Activated T-cell treated with anti-CD3 and anti-CD28 coated beads, Interleukin-2, amount 50 U/mL, for 4 hours (primary cell): ENCODE data around the gene TIMM8B. TPM values are rescaled to one million over a fixed set of nuclear protein-coding genes. Genes with fewer than 3 reads are reported as not detected.

Experiments used
- ATAC-seq, 2 donors: fragments of 200-7000 bp; cut with Tn5 transposase; one replicate each; pipeline ENCODE4 v1.10.0; 2021
- DNase-seq: peaks from one replicate; pipeline ENCODE4 v3.0.0-alpha.2; 2020
- H3K27me3 Mint-ChIP-seq: one replicate; pipeline ENCODE4 v1.8.0; 2021; ENCODE audit warnings: low read depth, mixed read lengths
- H3K36me3 Mint-ChIP-seq: one replicate; pipeline ENCODE4 v1.8.0; 2022; ENCODE audit warnings: mixed read lengths; ENCODE audit not compliant: insufficient read depth
- H3K4me1 Mint-ChIP-seq: one replicate; pipeline ENCODE4 v1.8.0; 2021; ENCODE audit warnings: low read depth, mixed read lengths
- H3K4me3 Mint-ChIP-seq: one replicate; pipeline ENCODE4 v1.8.0; 2021; ENCODE audit warnings: mild to moderate bottlenecking, moderate library complexity, mixed read lengths
- H3K9me3 Mint-ChIP-seq: one replicate; pipeline ENCODE4 v1.8.0; 2021; ENCODE audit warnings: mixed read lengths
- total RNA-seq, 3 donors: library from RNA; stranded (reverse); gene quantifications; one replicate each; pipeline ENCODE4 v1.2.1, GENCODE V29; 2021

The TIMM8B gene, protein sequence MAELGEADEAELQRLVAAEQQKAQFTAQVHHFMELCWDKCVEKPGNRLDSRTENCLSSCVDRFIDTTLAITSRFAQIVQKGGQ
- total RNA-seq: 10 to 100 TPM; 72.6 to 90.8 (median 83.0) TPM

DNA sequence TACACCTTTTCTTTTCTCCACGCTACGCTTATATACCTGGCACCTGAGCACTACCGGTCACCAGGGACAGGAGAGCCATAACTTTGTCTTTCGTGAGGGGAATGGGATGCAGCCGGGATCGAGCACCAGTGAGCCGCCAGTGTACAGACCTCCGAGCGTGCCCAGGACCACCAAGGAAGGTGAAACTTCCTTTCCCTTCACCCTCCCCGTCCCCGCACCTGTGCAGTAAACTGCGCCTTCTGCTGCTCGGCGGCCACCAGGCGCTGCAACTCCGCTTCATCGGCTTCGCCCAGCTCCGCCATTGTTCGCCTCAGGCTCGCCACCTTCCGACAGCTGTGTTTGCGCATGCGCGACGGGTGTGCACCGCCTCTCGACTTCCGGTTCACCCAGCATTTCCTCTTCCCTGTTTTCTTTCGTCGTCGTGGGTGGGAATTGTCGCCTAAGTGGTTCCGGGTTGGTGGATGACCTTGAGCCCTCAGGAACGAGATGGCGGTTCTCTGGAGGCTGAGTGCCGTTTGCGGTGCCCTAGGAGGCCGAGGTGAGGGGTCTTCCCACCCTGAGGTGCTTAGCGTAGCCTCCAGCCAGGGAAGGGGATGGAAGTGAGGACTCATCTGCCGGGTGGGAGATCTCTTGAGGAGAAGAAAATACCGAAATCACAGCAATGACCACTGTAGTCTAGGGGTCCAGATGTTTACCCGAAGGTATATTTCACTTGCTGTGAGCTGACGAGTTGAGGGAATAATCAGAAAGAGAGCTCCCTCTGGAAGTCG is at the start of gene TIMM8B, which contains the start of gene SDHD:
Gene TIMM8B, minus strand, starts transcription at position 335 of the 770 bp plus-strand sequence. Its CDS starts 33 bp downstream, at position 302.
Gene SDHD, plus strand, starts transcription at position 452 of the 770 bp plus-strand sequence. Its CDS starts 35 bp downstream, at position 487.
- ATAC-seq (peak; percentile 89 to 92), DNase-seq (peak; percentile 92)
- H3K4me3 Mint-ChIP-seq: peak within 1 kb of the TSS; percentile 99
- H3K9me3 Mint-ChIP-seq: no peaks in the 10 kb centered on the region
- H3K4me1 Mint-ChIP-seq: peaks cover 54% of the 10 kb centered on the region
- H3K27me3 Mint-ChIP-seq: no peaks in the 10 kb centered on the region
- peaks cover 67% of the 10 kb centered on the region for H3K36me3 Mint-ChIP-seq

DNA sequence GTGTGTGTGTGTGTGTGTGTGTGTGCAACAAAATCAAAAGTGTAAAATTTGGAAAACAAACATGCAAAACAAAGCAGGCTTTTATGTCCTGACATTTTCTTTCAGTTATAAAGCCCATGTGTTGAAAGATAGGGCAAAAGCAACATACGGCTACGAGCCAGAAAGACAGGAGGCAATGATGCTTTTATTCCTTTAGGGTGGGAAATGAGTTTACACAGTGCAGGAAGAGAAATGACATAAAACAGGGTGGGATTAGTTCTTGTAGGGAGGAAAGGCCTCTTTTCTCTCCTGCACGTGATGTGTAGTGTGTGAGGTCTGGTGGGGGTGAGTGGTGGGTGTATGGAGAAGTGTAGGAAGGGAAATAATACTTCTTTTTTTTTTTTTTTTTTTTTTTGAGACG is 47.9 kb upstream of the TIMM8B start:
- Mint-ChIP-seq H3K4me3 (no peak overlapping the region), H3K36me3 (peaks cover 2% of the 10 kb centered on the region), H3K4me1 (no peaks in the 10 kb centered on the region), H3K9me3 (no peaks in the 10 kb centered on the region), H3K27me3 (no peaks in the 10 kb centered on the region)
- ATAC-seq (no peak), DNase-seq (no peak)

DNA sequence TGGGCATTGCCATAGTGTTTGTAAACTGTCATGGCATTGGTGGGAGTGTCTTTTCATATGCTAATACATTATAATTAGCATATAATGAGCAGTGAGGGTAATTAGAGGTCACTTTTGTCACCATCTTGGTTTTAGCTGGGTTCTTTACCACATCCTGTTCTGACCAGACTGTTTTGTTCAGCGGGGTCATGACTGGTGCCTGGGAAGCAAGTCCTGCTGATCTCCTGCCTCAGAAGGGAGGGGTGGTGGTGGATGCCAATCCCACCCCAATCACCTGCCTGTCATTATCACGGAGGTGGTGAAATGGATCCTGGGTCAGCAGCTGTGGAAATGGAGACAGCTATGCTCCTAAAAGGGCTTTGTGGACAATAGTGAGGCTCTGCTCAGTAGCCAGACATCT is 46.2 kb upstream of the TIMM8B start:
- peaks cover 2% of the 10 kb centered on the region for H3K36me3 Mint-ChIP-seq
- ATAC-seq: no peak
- no peak for DNase-seq
- H3K27me3 Mint-ChIP-seq: no peaks in the 10 kb centered on the region
- H3K4me1 Mint-ChIP-seq: no peaks in the 10 kb centered on the region
- no peaks in the 10 kb centered on the region for H3K9me3 Mint-ChIP-seq
- H3K4me3 Mint-ChIP-seq: no peak overlapping the region

DNA sequence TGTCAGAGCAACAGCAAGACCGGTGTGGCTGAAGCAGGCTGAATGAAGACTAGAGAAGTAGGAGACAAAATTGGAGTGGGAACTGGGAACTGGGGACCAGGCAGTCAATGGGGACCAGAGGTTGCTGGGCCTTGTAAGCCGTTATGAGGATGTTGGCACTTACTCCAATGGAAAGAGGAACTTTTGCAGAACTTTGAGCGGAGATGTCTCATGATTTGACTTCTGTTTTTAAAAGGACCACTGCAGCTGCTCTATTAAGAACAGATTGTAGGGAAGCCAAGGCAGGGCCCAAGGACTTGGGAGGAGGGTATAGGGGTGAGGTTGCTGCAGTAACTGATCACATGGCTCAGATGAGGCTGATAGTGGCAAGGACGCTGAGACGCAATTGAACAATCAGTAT is 43.1 kb upstream of the TIMM8B start:
- H3K4me3 Mint-ChIP-seq: no peak overlapping the region
- no peaks in the 10 kb centered on the region for H3K4me1 Mint-ChIP-seq
- no peak for ATAC-seq
- no peak for DNase-seq
- peaks cover 6% of the 10 kb centered on the region for H3K36me3 Mint-ChIP-seq
- no peaks in the 10 kb centered on the region for H3K27me3 Mint-ChIP-seq
- no peaks in the 10 kb centered on the region for H3K9me3 Mint-ChIP-seq

DNA sequence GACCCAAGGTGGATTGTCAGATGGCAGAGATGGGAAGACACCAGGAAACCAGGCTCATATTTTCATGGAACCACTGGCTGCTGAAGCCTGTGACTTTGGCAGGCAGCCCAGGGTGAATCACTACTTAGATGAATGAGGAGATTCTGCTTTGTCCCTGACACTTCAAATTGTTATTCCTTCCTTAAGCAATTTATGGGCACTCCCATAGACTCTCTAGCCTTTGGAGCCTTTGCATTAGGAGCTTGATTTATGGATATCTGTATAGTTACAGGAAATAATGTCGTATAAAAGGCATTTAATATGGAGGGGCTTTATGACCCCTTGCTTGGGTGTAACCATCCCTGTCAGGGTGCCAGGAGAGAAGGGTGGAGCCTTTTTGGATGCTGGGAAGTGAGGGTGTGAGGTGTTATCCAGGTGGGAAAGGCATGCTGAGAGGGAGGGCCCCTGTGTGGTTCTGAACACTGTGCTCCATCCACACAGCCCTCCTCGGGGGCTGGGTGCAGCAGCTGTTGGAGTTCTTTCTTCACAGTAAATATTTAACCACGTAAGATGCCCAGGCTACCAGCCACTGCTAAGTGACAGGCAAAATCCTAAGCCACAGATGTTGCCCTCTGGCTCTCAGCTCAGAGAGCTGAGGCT is 42.0 kb upstream of the TIMM8B start:
- H3K4me1 Mint-ChIP-seq: no peaks in the 10 kb centered on the region

DNA sequence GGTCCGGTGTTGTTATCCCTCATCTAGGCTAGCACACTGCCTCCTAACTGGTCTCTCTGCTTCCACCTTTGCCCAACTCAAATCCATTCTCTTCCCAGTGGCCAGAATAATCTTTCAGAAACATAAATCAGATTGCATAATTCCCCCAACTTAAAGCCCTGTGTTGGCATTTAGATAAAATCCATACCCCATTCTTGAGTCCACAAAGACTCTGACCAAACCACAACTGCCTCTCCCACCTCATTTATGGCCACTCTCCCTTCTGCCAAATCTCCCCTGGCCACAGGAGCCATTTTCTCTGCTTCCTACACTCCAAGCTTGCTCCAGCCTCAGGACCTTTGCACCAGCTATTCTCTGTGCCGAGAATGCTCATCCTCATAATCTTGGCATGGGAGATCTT is 40.5 kb upstream of the TIMM8B start:
- H3K4me1 Mint-ChIP-seq: no peaks in the 10 kb centered on the region
- H3K4me3 Mint-ChIP-seq: no peak overlapping the region
- no peak for ATAC-seq
- peaks cover 8% of the 10 kb centered on the region for H3K36me3 Mint-ChIP-seq
- H3K27me3 Mint-ChIP-seq: no peaks in the 10 kb centered on the region
- no peaks in the 10 kb centered on the region for H3K9me3 Mint-ChIP-seq
- no peak for DNase-seq

More for the DNA sequence above, 42.0 kb upstream of the TIMM8B start:
- no peak overlapping the region for H3K4me3 Mint-ChIP-seq
- no peaks in the 10 kb centered on the region for H3K27me3 Mint-ChIP-seq
- DNase-seq (no peak), ATAC-seq (no peak)
- H3K9me3 Mint-ChIP-seq: no peaks in the 10 kb centered on the region
- peaks cover 6% of the 10 kb centered on the region for H3K36me3 Mint-ChIP-seq

DNA sequence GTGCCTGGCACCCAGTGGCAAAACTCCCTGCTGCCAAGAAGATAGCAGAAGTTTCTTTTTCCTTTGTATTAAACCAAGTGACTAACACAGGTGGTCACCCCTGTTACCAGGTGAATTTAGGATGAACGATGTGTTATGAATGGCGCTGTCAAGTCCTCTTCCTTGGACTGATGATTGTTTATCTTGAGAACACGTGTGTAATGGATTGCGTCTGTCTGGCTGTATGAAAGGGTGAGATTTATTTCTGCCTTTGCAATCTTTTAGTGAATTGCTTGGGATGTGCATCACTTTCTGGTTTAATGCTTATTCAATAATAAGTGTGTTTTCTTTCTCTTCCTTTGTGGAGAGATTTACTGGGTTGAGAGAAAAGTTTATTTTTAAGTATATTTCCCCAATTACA is 36.6 kb upstream of the TIMM8B start:
- ATAC-seq (no peak), DNase-seq (no peak)
- Mint-ChIP-seq H3K4me1 (peaks cover 6% of the 10 kb centered on the region), H3K9me3 (no peaks in the 10 kb centered on the region), H3K4me3 (no peak overlapping the region), H3K27me3 (no peaks in the 10 kb centered on the region), H3K36me3 (peaks cover 10% of the 10 kb centered on the region)

DNA sequence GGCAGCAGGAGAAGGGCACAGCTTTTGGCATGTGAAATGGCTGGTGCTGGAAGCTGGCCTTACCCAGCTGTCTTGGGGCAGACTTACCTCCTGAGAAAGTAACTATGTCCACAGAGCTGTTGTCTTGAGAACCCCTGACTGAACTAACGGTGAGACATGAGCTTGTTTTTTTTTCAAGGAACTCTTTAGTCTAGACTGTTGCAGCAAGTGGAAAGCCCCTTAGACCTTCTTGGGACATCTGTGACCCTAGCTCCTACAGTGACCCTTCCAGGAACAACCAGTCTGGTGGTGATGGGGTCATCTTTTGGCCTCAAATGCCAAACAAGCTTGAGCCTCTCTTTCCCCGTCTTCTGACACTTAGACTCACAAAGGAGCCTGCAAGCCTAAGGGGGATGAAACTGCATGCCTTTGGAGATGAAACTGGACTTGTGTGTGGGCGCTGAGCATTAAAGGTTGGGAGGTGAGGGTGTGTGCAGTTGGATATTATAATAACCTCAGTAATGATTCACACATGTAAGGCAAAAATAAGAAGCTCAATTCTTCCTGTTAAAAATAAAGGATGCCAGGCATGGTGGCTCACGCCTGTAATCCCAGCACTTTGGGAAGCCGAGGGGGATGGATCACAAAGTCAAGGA is 35.5 kb upstream of the TIMM8B start:
- H3K27me3 Mint-ChIP-seq: no peaks in the 10 kb centered on the region

DNA sequence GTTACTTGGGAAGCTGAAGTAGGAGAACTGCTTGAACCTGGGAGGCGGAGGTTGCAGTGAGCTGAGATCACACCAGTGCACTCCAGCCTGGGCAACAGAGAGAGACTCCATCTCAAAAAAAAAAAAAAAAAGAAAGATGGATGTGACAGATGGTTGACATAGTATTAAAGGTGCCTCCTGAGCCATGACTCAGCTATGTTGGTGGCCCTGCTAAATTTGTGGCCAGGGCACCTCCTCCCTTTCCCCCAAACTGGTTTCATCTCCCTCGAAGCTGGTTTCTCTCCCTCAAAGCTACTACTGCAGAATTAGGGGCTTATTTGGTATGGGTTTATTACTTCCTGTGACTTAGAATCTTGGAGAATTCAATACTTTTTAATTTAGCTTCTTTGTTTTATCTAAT is 31.6 kb upstream of the TIMM8B start:
- Mint-ChIP-seq H3K27me3 (no peaks in the 10 kb centered on the region), H3K4me3 (no peak overlapping the region), H3K36me3 (peaks cover 6% of the 10 kb centered on the region), H3K4me1 (peaks cover 11% of the 10 kb centered on the region), H3K9me3 (no peaks in the 10 kb centered on the region)
- no peak for DNase-seq
- ATAC-seq: peak; percentile 30 to 32

More for the DNA sequence above, 35.5 kb upstream of the TIMM8B start:
- ATAC-seq (no peak), DNase-seq (no peak)
- H3K9me3 Mint-ChIP-seq: no peaks in the 10 kb centered on the region
- peaks cover 8% of the 10 kb centered on the region for H3K36me3 Mint-ChIP-seq
- H3K4me1 Mint-ChIP-seq: peaks cover 6% of the 10 kb centered on the region
- no peak overlapping the region for H3K4me3 Mint-ChIP-seq

DNA sequence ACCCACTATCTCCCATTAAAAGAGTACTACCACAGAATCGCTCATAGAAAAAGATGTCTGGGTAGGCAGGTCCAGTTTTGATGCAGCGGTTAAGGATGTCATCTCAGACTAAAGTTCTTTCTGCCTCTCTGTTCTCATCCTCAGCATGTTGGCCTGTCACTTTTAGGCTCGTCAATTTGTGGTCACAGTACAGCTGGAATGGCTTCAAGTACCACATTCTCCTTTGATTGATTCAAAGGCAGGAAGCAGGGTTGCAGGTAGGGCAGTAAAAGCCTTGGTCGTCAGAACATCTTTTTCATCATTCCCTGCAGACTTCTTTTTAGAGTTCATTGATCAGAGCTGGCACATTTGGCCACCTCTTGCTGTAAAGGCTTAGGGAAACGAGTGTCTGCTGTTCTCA is 28.8 kb upstream of the TIMM8B start:
- no peak for ATAC-seq
- Mint-ChIP-seq H3K27me3 (no peaks in the 10 kb centered on the region), H3K4me3 (no peak overlapping the region), H3K36me3 (peaks cover 5% of the 10 kb centered on the region), H3K9me3 (no peaks in the 10 kb centered on the region), H3K4me1 (peaks cover 8% of the 10 kb centered on the region)
- DNase-seq: no peak

DNA sequence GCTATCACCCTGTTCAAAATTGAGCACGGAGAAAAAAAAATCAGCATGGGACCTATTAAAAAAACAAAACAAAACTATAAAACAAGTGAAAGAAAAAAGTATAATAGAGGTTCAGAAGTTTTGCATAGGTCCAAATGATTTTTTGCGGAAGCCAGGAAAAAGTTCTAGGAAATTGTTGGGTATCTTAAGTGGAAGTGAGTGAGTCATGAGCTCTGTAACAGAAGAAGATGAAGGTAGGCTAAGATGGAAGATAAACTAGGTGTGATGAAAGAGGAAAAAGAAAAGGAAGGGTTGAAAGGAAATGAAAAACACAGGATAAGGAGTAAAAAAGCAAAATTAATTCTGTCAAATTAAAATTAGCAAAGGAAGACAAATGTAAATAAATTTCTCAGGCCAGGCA is 27.9 kb upstream of the TIMM8B start:
- no peak overlapping the region for H3K4me3 Mint-ChIP-seq
- H3K9me3 Mint-ChIP-seq: no peaks in the 10 kb centered on the region
- H3K27me3 Mint-ChIP-seq: no peaks in the 10 kb centered on the region
- ATAC-seq: no peak
- H3K4me1 Mint-ChIP-seq: peaks cover 5% of the 10 kb centered on the region
- peaks cover 7% of the 10 kb centered on the region for H3K36me3 Mint-ChIP-seq
- DNase-seq: no peak

DNA sequence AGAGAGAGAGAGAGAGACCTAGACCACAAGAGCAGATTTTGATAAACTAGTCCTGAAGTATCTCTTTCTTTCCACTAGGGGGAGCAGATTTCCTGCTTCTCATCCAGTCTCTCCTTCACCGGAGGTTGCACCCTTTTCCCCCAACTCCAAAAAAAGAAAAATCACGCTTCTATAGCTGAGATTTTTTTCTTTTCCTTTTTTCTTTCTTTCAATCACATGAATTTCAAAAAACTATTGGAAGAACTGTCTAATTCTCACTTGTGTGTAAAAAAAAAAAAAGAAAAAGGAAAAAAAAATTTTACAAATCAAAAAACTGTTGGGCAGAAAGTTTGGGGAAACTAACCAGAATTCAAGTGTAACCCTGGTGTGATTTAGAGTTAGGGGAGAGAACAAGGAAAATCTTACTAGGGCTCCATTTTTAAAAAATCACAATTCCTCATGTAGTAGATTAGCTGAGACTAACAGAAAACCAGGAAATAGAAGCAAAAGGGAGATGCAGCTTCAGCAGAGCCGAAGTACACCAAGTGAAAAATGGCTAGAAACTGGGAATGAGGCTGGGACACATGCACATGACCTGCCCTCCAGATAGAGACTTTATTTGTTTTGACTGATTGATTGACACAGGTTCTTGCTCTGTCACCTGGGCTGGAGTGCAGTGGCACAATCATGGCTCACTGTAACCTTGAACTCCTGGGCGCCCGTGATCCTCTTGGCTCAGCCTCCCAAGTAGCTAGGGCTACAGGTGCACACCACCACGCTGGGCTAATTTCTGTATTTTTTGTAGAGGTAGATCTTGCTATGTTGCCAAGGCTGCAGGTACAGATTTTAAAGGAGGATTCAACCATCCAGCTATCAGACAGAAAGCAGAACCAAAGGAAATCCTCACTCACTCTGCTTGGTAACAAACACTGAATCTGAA is 27.2 kb upstream of the TIMM8B start:
- Mint-ChIP-seq H3K4me3 (no peak overlapping the region), H3K36me3 (peaks cover 7% of the 10 kb centered on the region), H3K9me3 (no peaks in the 10 kb centered on the region), H3K4me1 (peaks cover 5% of the 10 kb centered on the region), H3K27me3 (no peaks in the 10 kb centered on the region)
- peak; percentile 53 to 62 for ATAC-seq
- no peak for DNase-seq

DNA sequence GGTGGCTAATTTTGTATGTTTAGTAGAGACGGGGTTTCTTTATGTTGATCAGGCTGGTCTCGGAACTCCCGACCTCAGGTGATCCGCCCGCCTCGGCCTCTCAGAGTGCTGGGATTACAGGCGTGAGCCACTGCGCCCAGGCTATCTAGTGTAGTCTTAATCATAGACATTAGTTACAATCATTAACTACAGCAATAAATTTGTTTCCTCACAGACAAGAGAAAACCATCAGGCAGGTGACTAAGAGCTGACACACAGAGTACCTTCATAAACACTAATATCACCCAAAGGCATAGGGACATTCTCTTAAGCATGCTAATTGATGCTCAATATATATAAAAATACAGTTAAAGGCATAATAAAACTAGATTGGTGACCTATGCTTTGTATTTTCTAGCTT is 19.5 kb upstream of the TIMM8B start:
- Mint-ChIP-seq H3K27me3 (no peaks in the 10 kb centered on the region), H3K36me3 (peaks cover 6% of the 10 kb centered on the region), H3K4me1 (no peaks in the 10 kb centered on the region), H3K9me3 (no peaks in the 10 kb centered on the region), H3K4me3 (no peak overlapping the region)
- ATAC-seq (no peak), DNase-seq (no peak)

DNA sequence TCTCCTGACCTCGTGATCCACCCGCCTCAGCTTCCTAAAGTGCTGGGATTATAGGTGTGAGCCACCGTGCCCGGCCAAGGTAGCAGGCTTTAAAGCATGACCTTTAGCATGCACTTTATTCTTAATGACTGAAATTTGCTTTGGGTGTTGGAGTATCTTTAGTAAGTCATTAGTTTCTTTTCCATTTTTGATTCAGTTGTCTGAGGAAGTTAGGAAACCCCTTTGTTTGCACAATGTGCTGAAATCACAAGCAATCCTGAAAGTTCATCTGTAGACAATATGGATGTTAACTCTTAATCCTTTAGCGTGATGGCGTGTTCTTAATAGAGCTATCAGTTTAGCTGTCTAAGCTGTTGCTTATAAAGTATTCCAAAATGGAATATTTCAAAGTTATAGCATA is 16.9 kb upstream of the TIMM8B start:
- no peak for ATAC-seq
- Mint-ChIP-seq H3K4me3 (no peak overlapping the region), H3K36me3 (peaks cover 8% of the 10 kb centered on the region), H3K9me3 (no peaks in the 10 kb centered on the region), H3K27me3 (no peaks in the 10 kb centered on the region), H3K4me1 (no peaks in the 10 kb centered on the region)
- no peak for DNase-seq
